Endothelial cell of umbilical vein (primary cell): ENCODE measurements around the gene GRK5. TPM values are rescaled to one million over a fixed set of nuclear protein-coding genes. Genes with fewer than 3 reads are reported as not detected.
A peak's percentile ranks its signal among the peaks of the same experiment; 100 is the strongest.

Experiments used
- BruUV-seq: library from RNA; stranded (reverse); fragments of 400-500 nt; replicated peaks from 2 replicates; lab custom pipeline; 2021; lab: Mats Ljungman, UMichigan
- CTCF ChIA-PET: fragments of 300-600, 350-600 bp; sonication (Branson Sonifier 250); formaldehyde crosslinking; loops from one replicate; lab custom pipeline; 2021; ENCODE audit warnings: antibody characterized with exemption, inconsistent platforms; lab: Charles Lee
- POLR2A ChIA-PET: fragments of 300-600, 350-600 bp; sonication (Branson Sonifier 250); formaldehyde crosslinking; loops from one replicate; lab custom pipeline; 2021; ENCODE audit warnings: antibody characterized with exemption, inconsistent platforms; lab: Charles Lee
- DNase-seq: peaks from one replicate; pipeline ENCODE4 v3.0.0-alpha.2; 2011; ENCODE audit warnings: low read depth, low spot score
- FAIRE-seq: peaks from 2 replicates; lab custom pipeline; 2011; peaks lifted over from hg19 to GRCh38; lab: Jason Lieb, UNC
- H2AFZ ChIP-seq: 2 replicates; pipeline ENCODE4 v1.6.0; 2012; ENCODE audit warnings: low read depth, low read length, control low read depth, inconsistent platforms
- H3K27ac ChIP-seq: 2 replicates; pipeline ENCODE4 v1.5.1; 2011; ENCODE audit warnings: low read depth, mild to moderate bottlenecking, control low read depth, low read length, moderate library complexity; ENCODE audit not compliant: insufficient read depth
- H3K27me3 ChIP-seq, 2 experiments: 2 replicates each; pipeline versions ENCODE4 v1.6.0 to v1.6.1; 2011; ENCODE audit warnings: low read length in 2 of 2, mixed read lengths in 1 of 2; ENCODE audit not compliant: control insufficient read depth in 2 of 2, insufficient read depth in 2 of 2
- H3K36me3 ChIP-seq, 2 experiments: 2 replicates in 1 of 2; 3 replicates in 1 of 2; pipeline ENCODE4 v1.5.1; 2011; ENCODE audit warnings: low read length in 2 of 2, mild to moderate bottlenecking in 1 of 2, moderate library complexity in 1 of 2; ENCODE audit not compliant: control insufficient read depth in 2 of 2, insufficient read depth in 2 of 2; ENCODE audit errors: extremely low read depth in 1 of 2
- H3K4me1 ChIP-seq: 3 replicates; pipeline ENCODE4 v1.5.1; 2011; ENCODE audit warnings: mild to moderate bottlenecking, low read length; ENCODE audit not compliant: control insufficient read depth, insufficient read depth; ENCODE audit errors: extremely low read depth
- H3K4me2 ChIP-seq: 2 replicates; pipeline ENCODE4 v1.6.1; 2011; ENCODE audit warnings: low read length, control low read depth, mixed read lengths; ENCODE audit not compliant: insufficient read depth
- H3K4me3 ChIP-seq, 3 experiments: fragments of 200-600 bp in 1 of 3; sonication (generic), shearing (Covaris generic) in 1 of 3; replicated peaks in 1 of 3; 2 replicates each; pipeline ENCODE4 v1.5.1; 2011 to 2016; ENCODE audit warnings: control low read depth in 3 of 3, low read length in 3 of 3, mild to moderate bottlenecking in 2 of 3, inconsistent platforms in 1 of 3, low read depth in 1 of 3, moderate library complexity in 1 of 3; ENCODE audit not compliant: insufficient read depth in 1 of 3
- H3K79me2 ChIP-seq: 2 replicates; pipeline ENCODE4 v1.6.0; 2012; ENCODE audit warnings: low read length, inconsistent platforms; ENCODE audit not compliant: control insufficient read depth, insufficient read depth
- H3K9ac ChIP-seq: replicated peaks from 2 replicates; pipeline ENCODE3; 2011; ENCODE audit warnings: low read length, control low read depth; ENCODE audit not compliant: insufficient read depth; ENCODE audit errors: extremely low read depth
- H3K9me1 ChIP-seq: replicated peaks from 3 replicates; pipeline ENCODE4 v1.6.0; 2011; ENCODE audit warnings: mild to moderate bottlenecking, low read length; ENCODE audit not compliant: control insufficient read depth, insufficient read depth; ENCODE audit errors: extremely low read depth
- H3K9me3 ChIP-seq: replicated peaks from 2 replicates; pipeline ENCODE4 v1.5.1; 2012; ENCODE audit warnings: low read length, inconsistent platforms; ENCODE audit not compliant: control insufficient read depth, insufficient read depth
- H4K20me1 ChIP-seq: replicated peaks from 2 replicates; pipeline ENCODE3; 2011; ENCODE audit warnings: mild to moderate bottlenecking, low read length; ENCODE audit not compliant: control insufficient read depth, insufficient read depth; ENCODE audit errors: extremely low read depth
- EZH2 ChIP-seq: IDR thresholded peaks from 2 replicates; pipeline ENCODE4 v1.6.1; 2012; ENCODE audit warnings: borderline replicate concordance, low read depth, mild to moderate bottlenecking, moderate library complexity, low read length, inconsistent platforms; ENCODE audit not compliant: severe bottlenecking
- FOS ChIP-seq: IDR thresholded peaks from 2 replicates; pipeline ENCODE4 v1.6.1; 2011; ENCODE audit warnings: mild to moderate bottlenecking, low read length, moderate library complexity, borderline replicate concordance; ENCODE audit not compliant: insufficient read depth
- GATA2 ChIP-seq: IDR thresholded peaks from 2 replicates; pipeline ENCODE4 v1.7.0; 2011; ENCODE audit warnings: low read depth, mild to moderate bottlenecking, moderate library complexity, mixed read lengths, low read length; ENCODE audit not compliant: insufficient read length, insufficient read depth
- JUN ChIP-seq: IDR thresholded peaks from 2 replicates; pipeline ENCODE4 v1.6.1; 2011; ENCODE audit warnings: borderline replicate concordance, low read depth; ENCODE audit not compliant: insufficient read length, insufficient read depth
- MAX ChIP-seq: IDR thresholded peaks from 2 replicates; pipeline ENCODE4 v1.6.1; 2011; ENCODE audit not compliant: insufficient read depth, insufficient read length
- POLR2AphosphoS5 ChIP-seq: IDR thresholded peaks from 2 replicates; pipeline ENCODE4 v1.6.1; 2012; ENCODE audit warnings: low read depth, mild to moderate bottlenecking, control low read depth, low read length, moderate library complexity; ENCODE audit not compliant: insufficient read depth
- dilution Hi-C: fragments of 300-500 bp; cut with MboI; formaldehyde crosslinking; loops from one replicate; pipeline ENCODE4 v1.15.0; 2019; ENCODE audit warnings: low sequenced_read_pairs; ENCODE audit not compliant: extremely low pct_ligation_motif_present
- intact Hi-C: fragments of 100-400 bp; cut with micrococcal nuclease; formaldehyde crosslinking; loops from one replicate; pipeline ENCODE4 v1.10.0; 2022
- polyA plus RNA-seq, 4 experiments: library from polyadenylated mRNA; depleted of rRNA in 3 of 4; stranded (reverse) in 3 of 4; unstranded in 1 of 4; fragments of >200 nt; gene quantifications; 2 replicates each; pipeline versions ENCODE4 v1.2.1 to v1.2.3, GENCODE V29; 2011 to 2012; ENCODE audit warnings: missing spikeins in 1 of 4
- total RNA-seq: library from RNA; stranded (reverse); gene quantifications from 2 replicates; pipeline ENCODE4 v1.2.3, GENCODE V29; 2021
- TF ChIP-seq, protein P1 (sequence below), 2 donors: IDR thresholded peaks; 1 replicate in 1 of 2; 2 replicates in 1 of 2; pipeline ENCODE4 v1.5.1; 2011; ENCODE audit warnings: low read length in 2 of 2, mild to moderate bottlenecking in 2 of 2, moderate library complexity in 2 of 2, control low read depth in 1 of 2, inconsistent platforms in 1 of 2, low read depth in 1 of 2; ENCODE audit not compliant: insufficient read depth in 1 of 2; ENCODE audit errors: extremely low read depth in 1 of 2

GRK5 gene
- total and polyA plus RNA-seq, 2 donors (not counting 3 experiments of a cell fraction or from before 2014, with no cell fraction given): 13.1 to 29.5 TPM

DNA sequence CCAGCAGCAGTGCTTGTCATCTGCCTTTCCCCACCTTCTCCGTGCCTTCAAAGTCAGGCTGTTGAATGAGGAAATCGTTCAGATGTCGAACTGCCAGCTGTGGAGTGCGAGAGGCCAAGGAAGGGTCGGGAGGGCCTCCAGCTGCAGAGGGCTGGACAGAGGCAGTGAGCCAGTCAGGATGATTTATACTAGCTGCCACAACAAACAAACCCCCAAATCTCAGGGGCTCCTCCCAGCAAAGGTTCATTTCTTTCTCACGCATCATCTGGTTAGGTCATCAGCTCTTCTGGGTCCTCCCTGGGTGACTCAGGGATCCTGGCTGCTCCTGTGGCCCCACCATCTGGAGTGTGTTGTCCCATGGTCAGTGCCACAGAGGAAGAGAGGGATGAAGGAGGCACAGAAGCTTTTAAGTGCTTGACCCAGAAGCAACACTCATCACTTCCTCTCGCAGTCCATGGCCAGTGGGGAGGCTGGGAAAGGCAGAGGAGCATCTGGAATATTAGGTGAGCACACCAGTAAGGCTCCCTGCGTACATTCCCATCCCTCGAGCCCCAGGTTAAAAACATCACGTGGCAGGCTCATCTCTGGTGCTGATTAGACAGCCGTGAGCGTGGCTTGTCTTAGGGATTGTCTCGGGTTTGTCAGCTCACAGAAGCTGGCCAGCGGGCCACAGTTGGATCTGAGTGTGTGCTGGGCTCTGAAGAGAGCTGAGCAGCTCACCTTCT is 194.5 kb downstream of the GRK5 start:
- Histone ChIP-seq H3K36me3 (peaks cover 0 to 7% of the 10 kb centered on the region in 2 experiments), H3K4me1 (peaks cover 28% of the 10 kb centered on the region), H3K4me3 (no peak overlapping the region), H3K9me3 (no peaks in the 10 kb centered on the region), H3K27ac (peak overlapping the region; percentile 62), H4K20me1 (no peaks in the 10 kb centered on the region), H3K4me2 (no peak overlapping the region), H3K9ac (no peak overlapping the region), H2AFZ (no peak overlapping the region), H3K79me2 (no peaks in the 10 kb centered on the region), H3K9me1 (no peaks in the 10 kb centered on the region), H3K27me3 (no peaks in the 10 kb centered on the region)
- dilution Hi-C loops: no loop called here
- POLR2A ChIA-PET: interaction anchor here (0.9 to 1.5 kb wide), 2 partner anchors 30 to 32 kb away, joined by 3 read pairs; no protein-coding TSS in a partner anchor
- intact Hi-C loops: loop anchor here (1.0 kb wide), 1 partner anchor 7 kb away; no protein-coding TSS in a partner anchor
- BruUV-seq: no TSS peak
- peak; percentile 81 for DNase-seq
- FAIRE-seq: peak; percentile 93
- CTCF ChIA-PET: interaction anchor here (0.9 to 1.9 kb wide), 14 partner anchors 11 to 202 kb away, joined by 3 to 8 read pairs (median 4); partner anchors contain the start of gene GRK5
- TF ChIP-seq GATA2 (peak; percentile 33), EZH2 (no peak), FOS (peak; percentile 82), JUN (peak; percentile 81), MAX (peak; percentile 14), POLR2AphosphoS5 (peak; percentile 45)
- TF ChIP-seq, protein P1, sequence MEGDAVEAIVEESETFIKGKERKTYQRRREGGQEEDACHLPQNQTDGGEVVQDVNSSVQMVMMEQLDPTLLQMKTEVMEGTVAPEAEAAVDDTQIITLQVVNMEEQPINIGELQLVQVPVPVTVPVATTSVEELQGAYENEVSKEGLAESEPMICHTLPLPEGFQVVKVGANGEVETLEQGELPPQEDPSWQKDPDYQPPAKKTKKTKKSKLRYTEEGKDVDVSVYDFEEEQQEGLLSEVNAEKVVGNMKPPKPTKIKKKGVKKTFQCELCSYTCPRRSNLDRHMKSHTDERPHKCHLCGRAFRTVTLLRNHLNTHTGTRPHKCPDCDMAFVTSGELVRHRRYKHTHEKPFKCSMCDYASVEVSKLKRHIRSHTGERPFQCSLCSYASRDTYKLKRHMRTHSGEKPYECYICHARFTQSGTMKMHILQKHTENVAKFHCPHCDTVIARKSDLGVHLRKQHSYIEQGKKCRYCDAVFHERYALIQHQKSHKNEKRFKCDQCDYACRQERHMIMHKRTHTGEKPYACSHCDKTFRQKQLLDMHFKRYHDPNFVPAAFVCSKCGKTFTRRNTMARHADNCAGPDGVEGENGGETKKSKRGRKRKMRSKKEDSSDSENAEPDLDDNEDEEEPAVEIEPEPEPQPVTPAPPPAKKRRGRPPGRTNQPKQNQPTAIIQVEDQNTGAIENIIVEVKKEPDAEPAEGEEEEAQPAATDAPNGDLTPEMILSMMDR (IDR thresholded peaks at IDR 0.05; ENCODE audit: extremely low read depth in 1 of 2, insufficient read depth in 1 of 2, low read depth in 1 of 2, low read length in 2 of 2): no peak
